Endothelial cell of umbilical vein (primary cell): ENCODE data around the gene NR6A1. TPM values are rescaled to one million over a fixed set of nuclear protein-coding genes. Genes with fewer than 3 reads are reported as not detected.

Experiments used
- BruUV-seq: library from RNA; stranded (reverse); fragments of 400-500 nt; replicated peaks from 2 replicates; lab custom pipeline; 2021; lab: Mats Ljungman, UMichigan
- CTCF ChIA-PET: fragments of 300-600, 350-600 bp; sonication (Branson Sonifier 250); formaldehyde crosslinking; loops from one replicate; lab custom pipeline; 2021; ENCODE audit warnings: antibody characterized with exemption, inconsistent platforms; lab: Charles Lee
- POLR2A ChIA-PET: fragments of 300-600, 350-600 bp; sonication (Branson Sonifier 250); formaldehyde crosslinking; loops from one replicate; lab custom pipeline; 2021; ENCODE audit warnings: antibody characterized with exemption, inconsistent platforms; lab: Charles Lee
- DNase-seq: peaks from one replicate; pipeline ENCODE4 v3.0.0-alpha.2; 2011; ENCODE audit warnings: low read depth, low spot score
- FAIRE-seq: peaks from 2 replicates; lab custom pipeline; 2011; peaks lifted over from hg19 to GRCh38; lab: Jason Lieb, UNC
- H2AFZ ChIP-seq: 2 replicates; pipeline ENCODE4 v1.6.0; 2012; ENCODE audit warnings: low read depth, low read length, control low read depth, inconsistent platforms
- H3K27ac ChIP-seq: 2 replicates; pipeline ENCODE4 v1.5.1; 2011; ENCODE audit warnings: low read depth, mild to moderate bottlenecking, control low read depth, low read length, moderate library complexity; ENCODE audit not compliant: insufficient read depth
- H3K27me3 ChIP-seq, 2 experiments: 2 replicates each; pipeline versions ENCODE4 v1.6.0 to v1.6.1; 2011; ENCODE audit warnings: low read length in 2 of 2, mixed read lengths in 1 of 2; ENCODE audit not compliant: control insufficient read depth in 2 of 2, insufficient read depth in 2 of 2
- H3K36me3 ChIP-seq, 2 experiments: 2 replicates in 1 of 2; 3 replicates in 1 of 2; pipeline ENCODE4 v1.5.1; 2011; ENCODE audit warnings: low read length in 2 of 2, mild to moderate bottlenecking in 1 of 2, moderate library complexity in 1 of 2; ENCODE audit not compliant: control insufficient read depth in 2 of 2, insufficient read depth in 2 of 2; ENCODE audit errors: extremely low read depth in 1 of 2
- H3K4me1 ChIP-seq: 3 replicates; pipeline ENCODE4 v1.5.1; 2011; ENCODE audit warnings: mild to moderate bottlenecking, low read length; ENCODE audit not compliant: control insufficient read depth, insufficient read depth; ENCODE audit errors: extremely low read depth
- H3K4me2 ChIP-seq: 2 replicates; pipeline ENCODE4 v1.6.1; 2011; ENCODE audit warnings: low read length, control low read depth, mixed read lengths; ENCODE audit not compliant: insufficient read depth
- H3K4me3 ChIP-seq, 3 experiments: fragments of 200-600 bp in 1 of 3; sonication (generic), shearing (Covaris generic) in 1 of 3; replicated peaks in 1 of 3; 2 replicates each; pipeline ENCODE4 v1.5.1; 2011 to 2016; ENCODE audit warnings: control low read depth in 3 of 3, low read length in 3 of 3, mild to moderate bottlenecking in 2 of 3, inconsistent platforms in 1 of 3, low read depth in 1 of 3, moderate library complexity in 1 of 3; ENCODE audit not compliant: insufficient read depth in 1 of 3
- H3K79me2 ChIP-seq: 2 replicates; pipeline ENCODE4 v1.6.0; 2012; ENCODE audit warnings: low read length, inconsistent platforms; ENCODE audit not compliant: control insufficient read depth, insufficient read depth
- H3K9ac ChIP-seq: replicated peaks from 2 replicates; pipeline ENCODE3; 2011; ENCODE audit warnings: low read length, control low read depth; ENCODE audit not compliant: insufficient read depth; ENCODE audit errors: extremely low read depth
- H3K9me1 ChIP-seq: replicated peaks from 3 replicates; pipeline ENCODE4 v1.6.0; 2011; ENCODE audit warnings: mild to moderate bottlenecking, low read length; ENCODE audit not compliant: control insufficient read depth, insufficient read depth; ENCODE audit errors: extremely low read depth
- H3K9me3 ChIP-seq: replicated peaks from 2 replicates; pipeline ENCODE4 v1.5.1; 2012; ENCODE audit warnings: low read length, inconsistent platforms; ENCODE audit not compliant: control insufficient read depth, insufficient read depth
- H4K20me1 ChIP-seq: replicated peaks from 2 replicates; pipeline ENCODE3; 2011; ENCODE audit warnings: mild to moderate bottlenecking, low read length; ENCODE audit not compliant: control insufficient read depth, insufficient read depth; ENCODE audit errors: extremely low read depth
- CTCF ChIP-seq, 2 donors: IDR thresholded peaks; 1 replicate in 1 of 2; 2 replicates in 1 of 2; pipeline ENCODE4 v1.5.1; 2011; ENCODE audit warnings: low read length in 2 of 2, mild to moderate bottlenecking in 2 of 2, moderate library complexity in 2 of 2, control low read depth in 1 of 2, inconsistent platforms in 1 of 2, low read depth in 1 of 2; ENCODE audit not compliant: insufficient read depth in 1 of 2; ENCODE audit errors: extremely low read depth in 1 of 2
- EZH2 ChIP-seq: IDR thresholded peaks from 2 replicates; pipeline ENCODE4 v1.6.1; 2012; ENCODE audit warnings: borderline replicate concordance, low read depth, mild to moderate bottlenecking, moderate library complexity, low read length, inconsistent platforms; ENCODE audit not compliant: severe bottlenecking
- FOS ChIP-seq: IDR thresholded peaks from 2 replicates; pipeline ENCODE4 v1.6.1; 2011; ENCODE audit warnings: mild to moderate bottlenecking, low read length, moderate library complexity, borderline replicate concordance; ENCODE audit not compliant: insufficient read depth
- GATA2 ChIP-seq: IDR thresholded peaks from 2 replicates; pipeline ENCODE4 v1.7.0; 2011; ENCODE audit warnings: low read depth, mild to moderate bottlenecking, moderate library complexity, mixed read lengths, low read length; ENCODE audit not compliant: insufficient read length, insufficient read depth
- JUN ChIP-seq: IDR thresholded peaks from 2 replicates; pipeline ENCODE4 v1.6.1; 2011; ENCODE audit warnings: borderline replicate concordance, low read depth; ENCODE audit not compliant: insufficient read length, insufficient read depth
- MAX ChIP-seq: IDR thresholded peaks from 2 replicates; pipeline ENCODE4 v1.6.1; 2011; ENCODE audit not compliant: insufficient read depth, insufficient read length
- MYC ChIP-seq: IDR thresholded peaks from one replicate; pipeline ENCODE4 v1.6.1; 2011; ENCODE audit warnings: mild to moderate bottlenecking, low read depth, low read length
- POLR2A ChIP-seq: IDR thresholded peaks from 2 replicates; pipeline ENCODE4 v1.6.1; 2012; ENCODE audit warnings: low read depth, mild to moderate bottlenecking, control low read depth, low read length
- POLR2AphosphoS5 ChIP-seq: IDR thresholded peaks from 2 replicates; pipeline ENCODE4 v1.6.1; 2012; ENCODE audit warnings: low read depth, mild to moderate bottlenecking, control low read depth, low read length, moderate library complexity; ENCODE audit not compliant: insufficient read depth
- dilution Hi-C: fragments of 300-500 bp; cut with MboI; formaldehyde crosslinking; loops from one replicate; pipeline ENCODE4 v1.15.0; 2019; ENCODE audit warnings: low sequenced_read_pairs; ENCODE audit not compliant: extremely low pct_ligation_motif_present
- intact Hi-C: fragments of 100-400 bp; cut with micrococcal nuclease; formaldehyde crosslinking; loops from one replicate; pipeline ENCODE4 v1.10.0; 2022
- polyA plus RNA-seq, 4 experiments: library from polyadenylated mRNA; depleted of rRNA in 3 of 4; stranded (reverse) in 3 of 4; unstranded in 1 of 4; fragments of >200 nt; gene quantifications; 2 replicates each; pipeline versions ENCODE4 v1.2.1 to v1.2.3, GENCODE V29; 2011 to 2012; ENCODE audit warnings: missing spikeins in 1 of 4
- total RNA-seq: library from RNA; stranded (reverse); gene quantifications from 2 replicates; pipeline ENCODE4 v1.2.3, GENCODE V29; 2021

NR6A1 gene
- total and polyA plus RNA-seq, 2 donors (not counting 3 experiments of a cell fraction or from before 2014, with no cell fraction given), result 0.17 to 1.2 TPM

GRCh38 chr9:124758061-124758460 lies 13.1 kb downstream of the NR6A1 start:
- Histone ChIP-seq H3K27ac (no peak overlapping the region), H2AFZ (no peak overlapping the region), H3K9me3 (no peaks in the 10 kb centered on the region), H4K20me1 (no peaks in the 10 kb centered on the region), H3K4me3 (no peak overlapping the region), H3K27me3 (peaks cover 44 to 84% of the 10 kb centered on the region in 2 experiments), H3K4me2 (no peak overlapping the region), H3K36me3 (no peaks in the 10 kb centered on the region), H3K4me1 (no peaks in the 10 kb centered on the region), H3K9me1 (no peaks in the 10 kb centered on the region), H3K79me2 (no peaks in the 10 kb centered on the region), H3K9ac (no peak overlapping the region)
- FAIRE-seq (no peak), DNase-seq (no peak)
- POLR2A ChIA-PET, result no interaction called here
- CTCF ChIA-PET, result interaction anchor here (0.7 to 9.4 kb wide), 6 partner anchors 9 to 141 kb away, joined by 3 to 82 read pairs (median 4); partner anchors contain the start of genes NR6A1 and WDR38
- TF ChIP-seq MYC, result no peak
- TF ChIP-seq JUN, result no peak
- no peak for TF ChIP-seq FOS
- no peak for TF ChIP-seq CTCF (IDR thresholded peaks at IDR 0.05; ENCODE audit: extremely low read depth in 1 of 2, insufficient read depth in 1 of 2, low read depth in 1 of 2, low read length in 2 of 2)
- no peak for TF ChIP-seq MAX
- TF ChIP-seq POLR2AphosphoS5, result no peak
- no peak for TF ChIP-seq EZH2
- TF ChIP-seq POLR2A, result no peak
- no peak for TF ChIP-seq GATA2
- no TSS peak for BruUV-seq
- intact Hi-C loops, result no loop called here
- dilution Hi-C loops, result no loop called here
